Measurements from ENCODE around the gene STAT6. TPM values are rescaled to one million over a fixed set of nuclear protein-coding genes. Genes with fewer than 3 reads are reported as not detected.

STAT6 gene
- total and polyA plus RNA-seq, 10 of the 15 experiments (the other 5 are each of a cell fraction or from before 2014, with no cell fraction given), result 14.2 to 176 (median 89.6) TPM

DNA sequence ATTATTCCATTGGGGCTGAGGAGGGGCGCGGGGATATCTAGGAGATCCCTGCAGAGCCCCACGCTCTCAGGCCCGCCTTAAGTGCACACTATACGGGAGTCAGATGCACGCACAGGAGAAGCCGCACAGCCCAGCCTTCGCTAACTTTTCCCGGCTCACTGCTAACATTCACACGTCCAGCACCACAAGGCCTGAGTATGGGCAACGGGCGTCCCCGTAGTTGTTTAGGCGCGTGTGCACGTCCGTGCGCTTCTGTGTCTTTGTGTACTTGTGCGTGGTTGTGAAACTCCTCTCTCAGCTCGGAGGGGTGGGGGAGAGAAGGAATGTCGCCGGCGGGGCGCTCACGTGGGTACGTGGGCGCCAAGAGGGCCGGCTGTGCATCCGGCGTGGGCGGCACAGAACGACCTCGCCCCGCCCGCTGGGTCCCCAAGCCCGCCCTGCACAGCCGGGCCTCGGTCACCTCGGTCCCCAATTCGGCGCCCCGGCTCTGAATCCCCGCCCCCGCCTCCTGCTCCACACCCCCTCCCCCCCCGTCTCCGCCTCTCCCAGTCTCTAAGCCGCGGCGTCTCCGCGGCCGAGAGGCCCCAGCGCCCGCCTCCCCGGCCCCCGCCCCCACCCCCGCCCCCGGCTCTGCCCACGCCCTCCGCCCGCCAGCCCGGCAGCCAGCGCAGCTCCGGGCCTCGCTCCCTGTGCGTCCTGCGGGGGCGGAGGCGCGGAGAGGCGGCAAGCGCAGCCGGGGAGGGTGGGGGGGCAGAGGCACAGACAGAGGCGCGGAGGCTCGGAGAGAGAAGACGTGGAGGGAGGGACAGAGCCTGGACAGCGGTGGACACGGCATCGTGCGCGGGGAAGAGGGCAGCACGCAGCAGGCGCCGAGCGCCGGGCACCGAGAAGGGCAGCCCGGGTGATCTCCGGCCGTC is 22.6 kb downstream of the STAT6 start, which contains the start of gene NAB2 (continued):
- TF ChIP-seq CUX1 (IDR thresholded peaks at IDR 0.05; ENCODE audit: insufficient replicate concordance, low read depth, low read length) (no peak), REST (IDR thresholded peaks at IDR 0.05; ENCODE audit: low read depth, low read length) (0 out of 2 replicates have a peak, but pooled peaks have one; percentile 12), TCF7 (IDR thresholded peaks at IDR 0.05; ENCODE audit: borderline replicate concordance) (no peak), KDM1A (IDR thresholded peaks at IDR 0.05; ENCODE audit: borderline replicate concordance) (no peak), ZNF207 (IDR thresholded peaks at IDR 0.05; ENCODE audit: borderline replicate concordance) (no peak; the same call in 1 of the 2 replicates), TCF12 (IDR thresholded peaks at IDR 0.05; ENCODE audit: low read depth, low read length) (0 out of 2 replicates have a peak, but pooled peaks have one; percentile 51), MYC (IDR thresholded peaks at IDR 0.05; ENCODE audit: insufficient read depth, insufficient read length, insufficient replicate concordance, low read length, severe bottlenecking) (peak; percentile 37), NFXL1 (IDR thresholded peaks at IDR 0.05; ENCODE audit: borderline replicate concordance) (no peak), FOXK2 (IDR thresholded peaks at IDR 0.05) (no peak), RBBP5 (conservative IDR thresholded peaks at IDR 0.05) (no peak)
